Stimulated activated CD4-positive, alpha-beta T cell treated with anti-CD3 and anti-CD28 coated beads, Interleukin-2, amount 100 ng/mL, for 24 hours (primary cell): ENCODE measurements around the gene ANO9.
A peak's percentile ranks its signal among the peaks of the same experiment; 100 is the strongest.
"Not testable (repeated sequence)": the region's sequence is repeated elsewhere in the genome, so short reads cannot be mapped to it uniquely, and the experiment has no call there.

ENCODE experiments used
- DNase-seq, 2 donors: peaks; one replicate each; pipeline ENCODE4 v3.0.0-alpha.2; 2020

Gene ANO9

GRCh38 chr11:471468-472145 lies 29.8 kb upstream of the ANO9 start:
- no peak for DNase-seq

- DNase-seq = no peak
These were observed 28.1 kb upstream of the ANO9 start for GRCh38 chr11:469684-470560.

- not testable (repeated sequence) for DNase-seq
These were observed 27.3 kb upstream of the ANO9 start for GRCh38 chr11:469026-469683.

- DNase-seq = no peak
These were observed 26.7 kb upstream of the ANO9 start for GRCh38 chr11:468493-468892.

- DNase-seq = no peak
These were observed 26.2 kb upstream of the ANO9 start for GRCh38 chr11:468036-468435.

GRCh38 chr11:465896-466530 lies 24.2 kb upstream of the ANO9 start:
- no peak for DNase-seq

GRCh38 chr11:464316-464715 lies 22.5 kb upstream of the ANO9 start:
- no peak for DNase-seq

- DNase-seq = no peak
These were observed 20.5 kb upstream of the ANO9 start for GRCh38 chr11:462107-462890.

- no peak for DNase-seq
These were observed 19.8 kb upstream of the ANO9 start for GRCh38 chr11:461626-462025.

- DNase-seq = no peak
These were observed 18.8 kb upstream of the ANO9 start for GRCh38 chr11:460331-461199.

GRCh38 chr11:459511-460220 lies 17.9 kb upstream of the ANO9 start:
- no peak for DNase-seq

- no peak for DNase-seq
These were observed 15.4 kb upstream of the ANO9 start for GRCh38 chr11:457111-457760.

- DNase-seq = peak in 1 of 2 donors; percentile 51
These were observed 14.7 kb upstream of the ANO9 start for GRCh38 chr11:456533-456932.

GRCh38 chr11:455566-456147 lies 13.8 kb upstream of the ANO9 start:
- no peak for DNase-seq

GRCh38 chr11:454801-455565 lies 13.2 kb upstream of the ANO9 start:
- no peak for DNase-seq

- DNase-seq = no peak
These were observed 12.2 kb upstream of the ANO9 start for GRCh38 chr11:454043-454442.

- DNase-seq = no peak
These were observed 11.8 kb upstream of the ANO9 start for GRCh38 chr11:453564-453963.

- no peak for DNase-seq
These were observed 11.2 kb upstream of the ANO9 start for GRCh38 chr11:452916-453527.
